ENCODE results near the gene MISP.

MISP gene

DNA sequence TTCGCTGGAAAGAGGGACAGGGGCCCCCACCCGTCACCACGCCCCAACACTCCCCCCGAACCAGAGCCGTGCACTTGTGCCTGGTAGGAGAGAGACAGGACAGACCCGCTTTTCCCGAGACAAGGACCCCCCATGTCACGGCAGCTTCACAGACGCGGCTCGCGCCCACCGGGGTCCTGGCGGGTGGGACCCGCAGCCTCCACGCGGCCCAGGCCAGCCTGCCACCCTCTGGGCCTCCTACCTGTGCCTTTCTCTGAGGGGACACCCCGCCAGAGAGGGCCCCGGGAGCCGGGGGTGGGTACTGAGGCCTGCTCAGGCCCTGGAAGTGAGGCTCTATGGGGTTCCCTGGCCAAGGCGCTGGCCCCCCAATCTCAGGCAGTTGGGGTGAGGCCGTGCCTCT, 4.0 kb upstream of the MISP start:
- DNase-seq (ENCODE audit: low read depth) = no peak

DNA sequence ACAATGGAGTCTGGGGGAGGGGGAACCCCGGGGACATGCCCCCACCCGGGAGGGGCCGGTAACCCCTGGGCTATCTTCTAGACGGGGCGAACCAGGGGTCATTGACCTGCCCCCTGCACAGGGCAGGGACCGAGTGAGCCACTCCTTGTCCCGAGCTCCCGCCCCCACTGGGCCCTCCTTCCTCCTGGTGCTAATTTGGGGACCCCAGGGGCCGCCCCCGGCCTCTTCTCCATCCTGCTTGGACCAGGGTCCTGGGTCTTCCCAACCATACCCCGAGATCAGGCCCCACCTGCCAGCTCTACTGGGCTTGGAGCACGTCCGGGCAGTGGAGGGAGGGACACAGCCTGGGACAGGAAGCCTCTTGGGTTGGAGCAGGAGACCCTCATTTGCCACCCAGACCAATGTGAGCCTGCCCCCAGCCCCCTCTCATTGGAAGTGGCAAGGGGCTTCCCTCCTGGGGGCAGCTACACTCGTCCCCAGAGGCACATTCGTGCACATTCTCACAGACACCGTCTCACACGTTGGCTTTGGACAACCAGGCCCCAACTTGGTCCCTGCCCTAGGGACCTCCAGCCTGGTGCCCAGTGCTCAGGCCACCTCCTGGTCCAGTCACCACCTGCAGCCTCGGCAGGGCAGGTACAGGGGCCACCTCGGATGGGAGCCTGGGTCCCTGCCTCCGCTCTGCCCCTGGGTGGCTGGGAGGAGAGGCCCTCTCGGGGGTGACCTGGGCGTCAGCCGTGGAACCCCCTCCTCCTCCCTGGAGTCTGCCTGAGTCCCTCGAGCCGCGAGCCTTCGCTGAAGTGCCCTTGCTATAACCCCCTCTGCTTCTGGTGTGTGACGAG, 3.3 kb upstream of the MISP start:
- no peak for DNase-seq (ENCODE audit: low read depth)

DNA sequence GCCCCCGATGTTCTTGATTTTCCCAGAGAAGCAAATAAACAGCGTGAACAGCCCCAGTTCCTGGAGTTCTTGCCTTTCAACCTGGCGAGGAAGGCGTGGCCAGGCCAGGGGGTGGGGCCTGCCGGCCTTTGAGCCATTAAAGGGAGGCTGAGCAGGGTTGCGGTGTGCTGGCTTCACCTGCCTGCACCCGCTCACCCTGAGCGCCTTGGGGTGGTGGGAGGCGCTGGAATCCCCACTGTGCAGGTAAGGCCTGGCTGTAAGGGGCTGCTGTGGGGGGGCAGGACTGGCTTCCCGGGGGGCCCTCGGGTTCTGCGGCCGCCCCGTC, 2.7 kb upstream of the MISP start:
- DNase-seq (ENCODE audit: low read depth) = no peak

DNA sequence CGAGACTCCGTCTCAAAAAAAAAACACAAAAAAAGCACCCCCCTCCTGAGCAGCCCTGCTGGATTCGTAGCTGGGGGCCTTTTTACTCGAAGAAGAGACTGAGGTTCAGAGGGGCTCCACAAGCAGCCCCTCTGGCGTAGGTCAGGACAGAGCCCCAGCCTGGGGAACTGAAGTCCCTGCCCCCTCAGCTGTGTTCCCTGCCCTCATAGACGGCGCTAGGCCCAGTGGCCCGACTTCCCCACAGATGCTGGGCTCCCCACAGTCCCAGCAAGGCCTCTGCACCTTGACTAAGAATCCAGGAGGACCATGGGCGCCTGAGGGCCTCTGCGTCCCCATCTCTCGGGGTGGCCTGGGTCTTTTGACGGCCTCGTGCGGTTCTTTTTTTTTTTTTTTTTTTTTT, 1.1 kb upstream of the MISP start:
- no peak for DNase-seq (ENCODE audit: low read depth)

DNA sequence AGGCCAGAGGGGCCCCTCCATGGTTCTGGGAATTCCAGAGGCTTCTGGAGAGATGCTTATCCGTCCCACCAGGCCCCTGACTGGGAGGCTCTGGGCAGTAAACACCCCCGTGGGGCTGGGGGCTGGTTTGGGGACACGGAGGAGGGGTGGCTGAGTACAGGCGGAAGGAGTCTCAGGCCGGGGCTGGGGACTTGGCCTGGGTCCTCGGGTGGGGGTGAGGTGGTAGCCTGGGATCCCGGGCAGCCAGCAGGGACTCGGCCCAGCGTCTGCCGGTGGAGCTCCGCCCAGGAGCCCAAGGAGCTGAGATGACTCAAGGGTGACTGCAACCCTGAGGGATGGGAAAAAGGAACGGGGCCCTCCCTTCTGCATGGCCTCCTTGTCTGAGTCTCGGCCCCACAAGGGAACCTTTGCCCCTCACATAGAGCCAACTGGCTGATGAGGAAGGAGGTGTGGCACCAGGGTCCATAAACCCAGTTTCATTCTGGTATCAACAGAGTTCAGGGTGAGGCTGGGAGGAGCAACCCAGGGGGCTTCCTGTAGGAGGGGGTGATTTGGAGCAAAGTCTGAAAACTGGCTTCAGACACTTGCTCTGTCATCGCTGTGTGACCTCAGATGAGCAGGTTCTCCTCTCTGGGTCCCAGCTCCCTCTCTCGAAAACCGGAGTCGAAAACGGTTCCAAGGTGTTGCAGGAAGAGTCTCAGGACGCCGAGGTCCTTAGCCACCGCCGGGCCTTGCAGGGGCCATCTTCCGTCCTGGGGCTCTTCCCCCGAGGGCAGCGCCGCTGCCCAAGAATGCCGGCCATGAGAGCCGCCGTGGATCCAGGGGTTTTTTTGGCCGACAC, 809 bp downstream of the MISP start:
- no peak for DNase-seq (ENCODE audit: low read depth)

DNA sequence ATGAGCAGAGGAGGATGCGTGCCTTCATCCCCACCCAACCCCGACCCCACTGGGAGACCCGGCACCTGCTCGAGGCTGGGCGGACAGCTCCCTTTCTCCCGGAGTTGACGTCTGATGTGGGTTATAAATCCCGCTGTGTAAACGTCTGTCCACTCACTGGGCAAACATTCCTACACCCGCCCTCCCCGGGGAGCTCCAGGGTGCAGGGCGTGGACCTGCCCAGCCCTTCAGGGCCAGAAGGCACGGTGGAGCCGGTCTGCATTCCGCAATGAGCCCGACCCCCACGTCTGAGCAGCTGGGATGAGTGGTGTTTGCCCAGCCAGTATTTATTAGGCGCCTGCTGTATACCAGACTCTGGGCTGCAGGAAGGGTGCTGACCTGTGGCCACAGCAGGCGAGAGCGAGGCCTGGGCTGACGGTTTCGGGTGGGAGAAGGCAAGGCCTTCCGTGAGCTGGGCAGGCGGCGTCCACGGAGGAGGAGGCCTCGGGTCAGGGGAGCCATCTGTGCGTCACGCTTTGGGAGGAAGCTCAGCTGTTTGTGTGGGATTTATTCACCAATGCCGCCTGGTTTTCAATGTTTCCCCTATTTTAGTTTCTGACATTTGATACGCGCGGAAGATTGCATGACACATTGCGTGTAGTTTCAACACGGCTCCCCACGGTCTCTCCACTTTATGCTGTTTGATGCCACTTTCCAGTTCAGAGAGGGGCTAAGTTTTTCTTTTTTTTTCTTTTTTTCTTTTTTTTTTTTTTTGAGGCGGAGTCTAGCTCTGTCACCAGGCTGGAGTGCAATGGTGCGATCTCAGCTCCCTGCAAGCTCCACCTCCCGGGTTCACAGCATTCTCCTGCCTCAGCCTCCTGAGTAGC, 2.0 kb downstream of the MISP start:
- no peak for DNase-seq (ENCODE audit: low read depth)

DNA sequence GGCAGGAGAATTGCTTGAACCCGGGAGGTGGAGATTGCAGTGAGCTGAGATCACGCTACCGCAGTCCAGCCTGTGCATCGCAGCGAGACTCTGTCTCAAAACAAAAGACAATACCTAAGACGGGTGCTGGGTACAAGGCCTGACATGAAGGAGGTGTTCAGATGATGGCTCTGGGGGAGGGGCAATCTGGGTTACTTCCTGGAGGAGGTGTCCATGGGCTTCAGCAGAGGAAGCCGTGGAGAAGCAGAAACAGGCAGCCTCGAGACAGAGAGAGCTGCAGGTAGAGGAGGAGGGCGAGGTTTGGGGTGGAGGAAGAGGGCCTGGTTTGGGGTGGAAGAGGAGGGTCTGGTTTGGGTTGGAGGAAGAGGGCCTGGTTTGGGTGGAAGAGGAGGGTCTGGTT, 3.6 kb downstream of the MISP start:
- no peak for DNase-seq (ENCODE audit: low read depth)

DNA sequence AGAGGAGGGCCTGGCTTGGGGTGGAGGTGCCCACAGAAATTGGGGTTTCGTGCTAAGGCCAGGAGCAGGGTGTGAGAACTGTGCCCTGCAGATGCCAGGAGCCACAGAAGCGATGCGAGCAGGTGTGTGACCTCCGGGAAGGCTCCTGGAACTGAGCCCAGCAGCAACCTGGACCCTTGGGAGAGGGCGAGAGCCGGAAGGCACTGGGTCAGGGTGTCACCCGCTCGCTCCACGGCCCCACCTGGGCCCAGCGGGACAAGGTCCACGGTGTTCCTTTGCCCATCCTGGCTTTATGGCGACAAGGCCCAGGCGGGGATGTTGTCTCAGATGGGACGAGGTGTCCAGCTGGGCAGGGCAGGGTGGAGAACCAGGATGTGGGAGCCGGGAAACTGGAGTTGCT, 4.2 kb downstream of the MISP start:
- no peak for DNase-seq (ENCODE audit: low read depth)

DNA sequence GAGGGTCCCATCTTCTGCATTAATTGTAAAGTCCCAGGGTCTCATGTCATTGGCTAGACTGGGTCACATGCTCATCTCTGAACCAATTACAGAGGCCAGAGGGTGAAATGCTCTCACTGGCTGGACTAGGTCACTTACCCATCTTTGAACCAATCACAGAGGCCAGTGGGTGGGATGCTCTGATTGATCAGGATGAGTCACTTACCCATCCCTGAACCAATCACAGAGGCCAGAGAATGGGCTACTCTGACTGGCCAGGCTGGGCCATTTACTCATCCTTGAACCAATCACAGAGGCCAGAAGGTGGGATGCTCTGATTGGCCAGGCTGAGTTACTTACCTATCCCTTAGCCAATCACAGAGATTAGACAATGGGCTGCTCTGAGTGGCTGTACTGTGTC, 5.3 kb downstream of the MISP start:
- no peak for DNase-seq (ENCODE audit: low read depth)

DNA sequence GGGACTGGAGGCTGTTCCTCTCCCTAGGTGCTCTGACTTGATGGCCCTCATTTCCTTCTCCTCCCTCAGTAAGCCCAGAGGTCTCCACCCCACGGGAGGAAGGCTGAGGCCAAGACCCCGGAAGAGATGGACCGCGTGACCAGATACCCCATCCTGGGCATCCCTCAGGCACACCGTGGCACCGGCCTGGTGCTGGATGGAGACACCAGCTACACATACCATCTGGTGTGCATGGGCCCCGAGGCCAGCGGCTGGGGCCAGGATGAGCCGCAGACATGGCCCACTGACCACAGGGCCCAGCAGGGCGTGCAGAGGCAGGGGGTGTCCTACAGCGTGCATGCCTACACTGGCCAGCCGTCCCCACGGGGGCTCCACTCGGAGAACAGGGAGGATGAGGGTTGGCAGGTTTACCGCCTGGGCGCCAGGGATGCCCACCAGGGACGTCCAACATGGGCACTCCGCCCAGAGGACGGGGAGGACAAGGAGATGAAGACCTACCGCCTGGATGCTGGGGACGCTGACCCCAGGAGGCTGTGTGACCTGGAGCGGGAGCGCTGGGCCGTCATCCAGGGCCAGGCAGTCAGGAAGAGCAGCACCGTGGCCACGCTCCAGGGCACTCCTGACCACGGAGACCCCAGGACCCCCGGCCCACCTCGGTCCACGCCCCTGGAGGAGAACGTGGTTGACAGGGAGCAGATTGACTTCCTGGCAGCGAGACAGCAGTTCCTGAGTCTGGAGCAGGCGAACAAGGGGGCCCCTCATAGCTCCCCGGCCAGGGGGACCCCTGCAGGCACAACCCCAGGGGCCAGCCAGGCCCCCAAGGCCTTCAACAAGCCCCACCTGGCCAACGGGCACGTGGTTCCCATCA, 6.1 kb downstream of the MISP start:
- DNase-seq (ENCODE audit: low read depth) = no peak

DNA sequence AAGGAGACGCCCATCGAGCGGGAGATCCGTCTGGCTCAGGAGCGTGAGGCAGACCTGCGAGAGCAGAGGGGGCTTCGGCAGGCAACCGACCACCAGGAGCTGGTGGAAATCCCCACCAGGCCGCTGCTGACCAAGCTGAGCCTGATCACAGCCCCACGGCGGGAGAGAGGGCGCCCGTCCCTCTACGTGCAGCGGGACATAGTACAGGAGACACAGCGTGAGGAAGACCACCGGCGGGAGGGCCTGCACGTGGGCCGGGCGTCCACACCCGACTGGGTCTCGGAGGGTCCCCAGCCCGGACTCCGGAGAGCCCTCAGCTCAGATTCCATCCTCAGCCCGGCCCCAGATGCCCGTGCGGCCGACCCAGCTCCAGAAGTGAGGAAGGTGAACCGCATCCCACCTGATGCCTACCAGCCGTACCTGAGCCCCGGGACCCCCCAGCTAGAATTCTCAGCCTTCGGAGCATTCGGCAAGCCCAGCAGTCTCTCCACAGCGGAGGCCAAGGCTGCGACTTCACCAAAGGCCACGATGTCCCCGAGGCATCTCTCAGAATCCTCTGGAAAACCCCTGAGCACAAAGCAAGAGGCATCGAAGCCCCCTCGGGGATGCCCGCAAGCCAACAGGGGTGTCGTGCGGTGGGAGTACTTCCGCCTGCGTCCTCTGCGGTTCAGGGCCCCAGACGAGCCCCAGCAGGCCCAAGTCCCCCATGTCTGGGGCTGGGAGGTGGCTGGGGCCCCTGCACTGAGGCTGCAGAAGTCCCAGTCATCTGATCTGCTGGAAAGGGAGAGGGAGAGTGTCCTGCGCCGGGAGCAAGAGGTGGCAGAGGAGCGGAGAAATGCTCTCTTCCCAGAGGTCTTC, 7.1 kb downstream of the MISP start:
- no peak for DNase-seq (ENCODE audit: low read depth)

DNA sequence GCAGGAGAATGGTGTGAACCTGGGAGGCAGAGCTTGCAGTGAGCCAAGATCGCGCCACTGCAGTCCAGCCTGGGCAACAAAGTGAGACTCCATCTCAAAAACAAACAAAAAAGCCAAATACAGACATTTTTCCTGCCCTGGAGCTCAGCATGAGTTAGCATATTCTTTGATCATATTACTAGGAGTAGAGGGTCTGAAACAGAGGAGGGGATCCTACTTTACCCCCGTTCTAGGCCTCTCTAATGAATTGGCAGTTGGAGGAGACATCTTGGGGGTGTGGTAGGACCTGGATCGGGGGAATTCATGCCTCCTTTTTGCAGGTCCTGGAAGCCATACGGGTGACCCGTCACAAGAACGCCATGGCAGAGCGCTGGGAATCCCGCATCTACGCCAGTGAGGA, 12.3 kb downstream of the MISP start:
- DNase-seq (ENCODE audit: low read depth) = no peak

DNA sequence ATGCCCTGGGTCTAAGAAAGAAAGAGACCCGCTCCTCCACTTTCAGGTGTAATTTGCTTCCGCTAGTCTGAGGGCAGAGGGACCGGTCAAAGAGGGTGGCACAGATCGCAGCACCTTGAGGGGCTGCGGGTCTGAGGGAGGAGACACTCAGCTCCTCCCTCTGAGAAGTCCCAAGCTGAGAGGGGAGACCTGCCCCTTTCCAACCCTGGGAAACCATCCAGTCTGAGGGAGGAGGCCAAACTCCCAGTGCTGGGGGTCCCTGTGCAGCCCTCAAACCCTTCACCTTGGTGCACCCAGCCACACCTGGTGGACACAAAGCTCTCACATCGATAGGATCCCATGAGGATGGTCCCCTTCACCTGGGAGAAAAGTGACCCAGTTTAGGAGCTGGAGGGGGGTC, 13.0 kb downstream of the MISP start:
- no peak for DNase-seq (ENCODE audit: low read depth)

DNA sequence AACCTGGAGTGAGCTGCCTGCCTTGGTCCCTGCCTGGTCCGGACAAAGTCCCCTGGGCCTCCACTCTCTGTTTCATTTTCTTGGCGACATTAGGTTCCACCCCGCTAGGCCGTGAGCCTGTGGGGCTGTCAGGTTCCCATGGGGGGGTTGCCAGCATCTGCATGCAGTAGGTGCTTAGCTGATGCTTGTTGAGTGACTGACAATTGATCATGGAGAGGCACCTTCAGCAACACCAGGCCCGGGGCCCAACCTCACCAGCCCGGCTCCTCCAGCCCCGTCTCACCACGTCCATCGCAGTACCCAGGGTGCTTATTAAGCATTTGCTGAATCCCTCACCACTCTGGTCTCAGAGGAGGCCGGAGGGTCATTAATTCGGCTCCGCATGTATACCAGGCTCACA, 13.4 kb downstream of the MISP start:
- no peak for DNase-seq (ENCODE audit: low read depth)

DNA sequence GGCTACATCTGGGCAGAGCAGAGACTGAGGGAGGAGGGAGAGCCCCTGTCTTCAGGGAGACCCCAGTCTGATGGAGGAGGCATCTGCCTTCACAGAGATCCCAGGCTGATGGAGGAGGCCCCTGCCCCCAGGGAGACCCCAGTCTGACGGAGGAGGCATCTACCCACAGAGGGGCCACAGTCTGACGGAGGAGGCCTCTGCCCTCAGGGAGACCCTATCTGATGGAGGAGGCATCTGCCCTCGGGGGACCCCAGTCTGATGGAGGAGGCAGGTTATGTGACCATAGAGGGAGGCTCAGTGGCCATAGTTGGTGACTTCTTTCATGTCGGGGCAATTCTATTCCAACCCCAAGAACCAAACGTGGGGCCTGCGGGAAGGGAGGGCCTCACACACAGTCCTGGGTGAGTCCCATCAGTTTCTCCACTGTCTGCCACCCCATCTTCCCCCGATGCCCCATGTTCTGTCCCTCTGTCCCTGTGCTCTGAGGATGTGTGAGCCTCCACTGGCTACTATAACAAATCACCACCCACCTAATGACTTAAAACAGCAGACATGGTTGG, 14.3 kb downstream of the MISP start:
- no peak for DNase-seq (ENCODE audit: low read depth)

DNA sequence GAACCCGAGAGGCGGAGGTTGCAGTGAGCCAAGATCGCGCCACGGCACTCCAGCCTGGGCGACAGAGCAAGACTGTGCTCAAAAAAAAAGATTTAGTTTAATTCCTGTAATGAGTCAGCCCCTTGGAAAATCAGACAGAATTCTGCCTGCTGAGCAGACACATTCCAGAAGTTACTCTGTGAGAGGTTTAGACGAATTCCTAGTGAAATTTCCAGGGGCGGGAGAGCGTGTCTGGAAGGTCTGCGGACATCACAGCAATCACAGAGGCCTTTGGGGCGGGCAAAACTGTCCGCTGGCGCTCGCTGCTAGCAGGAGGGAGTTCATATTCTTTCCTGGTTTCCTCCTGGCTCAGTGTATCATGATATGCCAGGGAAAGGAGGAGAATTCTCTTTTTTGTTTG, 17.5 kb downstream of the MISP start:
- DNase-seq (ENCODE audit: low read depth) = no peak

DNA sequence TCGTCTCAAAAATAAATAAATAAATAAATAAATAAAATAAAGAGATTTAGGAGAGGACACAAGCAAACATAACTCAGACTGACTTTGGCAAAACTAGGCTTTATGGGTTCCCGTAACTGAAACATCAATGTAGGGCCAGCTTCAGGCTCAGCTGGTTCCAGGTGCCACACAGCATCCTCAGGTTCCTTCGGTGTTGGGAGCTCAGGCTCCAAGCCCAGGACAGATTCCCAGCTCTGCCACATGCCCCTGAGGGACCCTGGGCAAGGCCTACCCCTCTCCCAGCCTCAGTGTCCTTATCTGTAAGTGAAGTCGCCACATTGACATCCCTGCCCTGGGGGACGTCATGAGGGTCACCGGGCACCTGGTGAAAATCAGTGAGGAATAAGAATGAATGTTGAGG, 18.7 kb downstream of the MISP start:
- DNase-seq (ENCODE audit: low read depth) = no peak

DNA sequence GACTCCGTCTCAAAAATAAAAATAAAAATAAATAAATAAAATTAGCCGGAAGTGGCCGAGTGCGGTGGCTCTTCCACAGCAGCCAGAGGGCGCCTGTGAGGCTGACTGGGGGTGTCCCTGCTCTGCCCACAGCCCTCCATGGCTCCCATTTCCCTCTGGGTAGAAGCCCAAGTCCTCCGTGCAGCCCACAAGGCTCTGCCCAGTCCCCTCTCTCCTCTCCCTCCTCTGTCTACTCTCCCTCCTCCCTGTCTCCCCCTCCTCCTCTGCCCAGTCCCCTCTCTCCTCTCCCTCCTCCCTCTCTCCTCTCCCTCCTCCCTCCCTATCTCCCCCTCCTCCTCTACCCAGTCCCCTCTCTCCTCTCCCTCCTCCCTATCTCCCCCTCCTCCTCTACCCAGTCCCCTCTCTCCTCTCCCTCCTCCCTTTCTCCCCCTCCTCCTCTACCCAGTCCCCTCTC, 20.4 kb downstream of the MISP start:
- no peak for DNase-seq (ENCODE audit: low read depth)

DNA sequence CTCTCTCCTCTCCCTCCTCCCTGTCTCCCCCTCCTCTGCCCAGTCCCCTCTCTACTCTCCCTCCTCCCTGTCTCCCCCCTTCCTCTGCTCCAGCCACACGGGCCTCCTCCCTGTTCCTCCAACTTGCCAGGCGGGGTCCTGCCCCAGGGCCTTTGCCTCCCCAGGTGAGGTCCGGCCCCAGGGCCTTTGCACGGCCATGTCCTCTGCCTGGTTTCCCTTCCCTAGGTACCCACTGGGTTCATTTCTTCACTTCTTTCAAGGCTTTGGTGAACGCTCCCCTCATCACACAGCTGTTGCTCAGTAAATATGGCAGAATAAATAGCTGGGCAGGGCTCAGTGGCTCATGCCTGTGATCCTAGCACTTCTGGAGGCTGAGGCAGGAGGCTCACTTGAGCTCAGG, 21.2 kb downstream of the MISP start:
- DNase-seq (ENCODE audit: low read depth) = no peak

DNA sequence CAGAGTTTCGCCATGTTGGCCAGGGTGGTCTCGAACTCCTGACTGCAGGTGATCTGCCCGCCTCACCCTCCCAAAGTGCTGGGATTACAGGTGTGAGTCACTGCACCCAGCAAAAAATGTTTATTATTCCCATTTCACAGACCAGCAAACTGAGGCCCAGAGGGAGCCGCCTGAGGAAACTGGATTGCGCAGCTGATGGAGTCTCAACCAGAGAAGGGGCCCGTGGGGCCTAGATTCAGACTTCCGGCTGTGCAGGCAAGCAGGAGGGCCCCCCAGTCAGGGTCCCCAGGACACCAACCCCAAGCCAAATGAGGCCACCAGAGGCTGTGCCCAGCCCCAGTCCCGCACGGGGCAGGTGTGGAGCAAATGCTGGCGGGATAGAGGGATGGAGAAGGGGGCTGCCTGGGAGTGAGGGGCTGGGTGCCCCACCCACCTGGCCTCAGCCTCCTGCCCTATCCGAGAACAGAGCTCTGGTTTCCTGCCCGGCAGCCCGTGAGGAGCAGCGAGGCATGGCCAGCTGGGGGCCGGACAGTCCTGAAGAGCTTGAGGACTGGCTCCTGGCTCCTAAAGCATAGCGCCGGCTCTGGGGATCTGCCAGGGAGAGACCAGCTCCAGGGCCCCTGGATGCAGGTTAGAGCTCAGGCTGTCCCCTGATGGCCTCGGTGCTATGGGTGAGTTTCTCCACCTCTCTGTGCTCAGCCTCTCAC, 22.0 kb downstream of the MISP start:
- DNase-seq (ENCODE audit: low read depth) = no peak

Data from activated T-cell treated with anti-CD3 and anti-CD28 coated beads for 1 hour (primary cell).